Activated CD4-positive, CD25-positive, alpha-beta regulatory T cell treated with anti-CD3 and anti-CD28 coated beads, Interleukin-2, amount 50 U/mL, for 72 hours (primary cell): ENCODE measurements around the gene C18orf63.

Experiments used
- DNase-seq: peaks from one replicate; pipeline ENCODE4 v3.0.0; 2021

The C18orf63 gene

GRCh38 chr18:74381621-74382295, 66.1 kb downstream of the C18orf63 start:
- DNase-seq = no peak

DNA sequence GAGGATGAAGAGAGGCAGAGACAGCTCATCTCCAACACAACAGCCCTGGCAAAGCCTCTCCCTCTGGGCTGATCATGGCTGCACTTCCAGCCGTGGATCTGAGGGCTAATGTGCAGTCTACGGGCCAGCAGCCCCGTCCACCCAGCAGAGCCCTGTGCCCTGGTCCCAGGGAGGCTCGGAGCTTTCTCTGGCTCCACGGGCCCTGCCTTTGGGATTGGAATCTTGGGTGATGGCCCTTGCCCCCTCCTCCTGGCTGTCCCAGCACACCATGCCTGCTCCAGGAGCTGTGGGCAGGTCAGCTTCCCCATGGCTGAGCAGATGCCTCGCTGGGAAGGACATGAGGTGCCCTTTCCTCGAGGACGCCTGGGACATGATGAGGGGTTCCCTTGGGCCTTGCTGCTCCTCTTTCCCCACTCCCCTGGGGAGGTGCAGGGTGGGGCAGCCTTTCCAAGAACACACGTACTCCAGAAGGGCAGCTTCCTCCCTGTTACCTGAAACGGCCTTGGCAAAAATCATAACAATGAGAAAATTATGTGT, 66.9 kb downstream of the C18orf63 start:
- no peak for DNase-seq

DNA sequence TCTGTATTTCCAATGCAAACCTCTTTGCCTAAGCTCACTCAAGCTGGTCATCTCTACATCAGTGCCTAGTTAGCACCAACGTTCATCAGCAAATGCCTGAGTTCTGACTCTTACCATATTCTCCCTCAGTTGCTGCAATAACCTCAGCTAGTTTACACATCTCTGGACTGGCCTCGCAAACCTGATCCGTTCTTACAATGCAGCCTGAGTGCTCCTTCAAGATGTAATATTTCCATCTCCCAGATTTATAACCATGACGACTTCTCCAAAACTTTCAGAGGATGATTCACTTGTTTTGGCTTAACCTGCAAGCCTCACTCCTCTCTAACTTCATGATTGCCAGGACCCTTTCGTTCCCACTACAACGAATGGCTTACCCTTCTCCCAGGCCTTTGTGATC, 71.7 kb downstream of the C18orf63 start:
- no peak for DNase-seq

- DNase-seq = no peak
Measured at GRCh38 chr18:74388227-74388626, 72.6 kb downstream of the C18orf63 start.

GRCh38 chr18:74389171-74389927, 73.7 kb downstream of the C18orf63 start:
- no peak for DNase-seq

- DNase-seq = no peak
Measured at GRCh38 chr18:74389991-74390390, 74.4 kb downstream of the C18orf63 start.

- DNase-seq = no peak
Measured at GRCh38 chr18:74390900-74391299, 75.3 kb downstream of the C18orf63 start.

DNA sequence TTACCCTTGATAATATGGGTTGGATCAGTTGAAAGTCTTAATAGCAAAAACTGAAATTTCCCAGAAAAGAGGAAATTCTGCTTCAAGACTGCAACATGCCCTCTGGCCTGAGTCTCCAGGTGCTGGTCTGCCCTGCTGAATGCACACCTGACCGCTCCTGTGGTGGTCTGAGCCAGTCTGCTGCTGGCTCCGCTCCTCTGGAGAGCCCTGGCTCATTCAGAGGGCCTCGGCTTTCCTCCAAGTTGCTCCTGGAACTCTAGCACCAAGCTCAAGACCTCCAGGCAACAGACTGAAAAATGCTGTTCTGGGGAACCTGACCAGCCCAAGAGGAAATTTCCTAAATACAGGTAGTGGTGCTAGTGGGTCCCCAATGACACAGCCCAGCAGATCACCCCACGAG, 76.7 kb downstream of the C18orf63 start:
- DNase-seq = no peak

DNA sequence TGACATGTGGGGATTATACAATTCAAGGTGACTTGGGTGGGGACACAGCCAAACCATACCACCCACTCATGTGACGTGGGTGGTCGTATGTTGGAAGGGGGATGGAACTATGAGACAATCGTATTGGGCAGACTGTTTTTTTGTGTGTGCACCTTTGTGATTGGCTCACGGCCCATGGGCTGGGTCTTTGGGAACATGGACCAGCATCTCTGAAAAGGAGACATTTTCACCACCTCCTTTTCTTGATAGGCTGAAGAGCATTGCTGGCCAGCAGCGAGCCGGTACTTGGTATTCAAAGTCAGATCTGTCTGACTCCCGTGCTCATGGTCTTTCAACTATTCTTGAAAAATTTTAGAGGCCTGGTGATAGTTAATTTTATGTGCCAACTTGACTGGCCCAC, 79.4 kb downstream of the C18orf63 start:
- no peak for DNase-seq

DNA sequence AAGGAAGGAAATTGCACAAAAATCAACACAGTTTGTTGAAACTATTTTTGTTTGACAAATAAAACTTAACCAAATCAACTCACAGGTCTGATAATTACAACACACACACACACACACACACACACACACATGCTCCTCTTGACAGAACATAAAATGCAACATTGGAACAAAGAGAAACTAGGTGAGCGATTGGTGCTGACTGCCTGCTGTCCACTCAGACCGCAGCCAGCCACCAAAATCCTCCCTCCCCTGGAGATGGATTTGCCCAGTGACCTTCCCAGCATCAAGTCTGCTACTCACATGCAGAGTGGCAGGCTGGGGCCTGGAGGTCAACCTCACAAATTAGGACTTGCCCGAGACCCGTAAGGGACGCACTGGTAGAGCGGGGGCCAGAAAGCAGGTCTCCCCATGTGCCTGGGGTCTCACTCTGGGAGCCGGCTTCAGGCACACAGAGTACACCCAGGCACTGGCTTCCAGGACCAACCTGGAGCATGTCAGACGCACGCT, 80.1 kb downstream of the C18orf63 start:
- no peak for DNase-seq

- no peak for DNase-seq
Measured at GRCh38 chr18:74396171-74397169, 80.8 kb downstream of the C18orf63 start.

DNA sequence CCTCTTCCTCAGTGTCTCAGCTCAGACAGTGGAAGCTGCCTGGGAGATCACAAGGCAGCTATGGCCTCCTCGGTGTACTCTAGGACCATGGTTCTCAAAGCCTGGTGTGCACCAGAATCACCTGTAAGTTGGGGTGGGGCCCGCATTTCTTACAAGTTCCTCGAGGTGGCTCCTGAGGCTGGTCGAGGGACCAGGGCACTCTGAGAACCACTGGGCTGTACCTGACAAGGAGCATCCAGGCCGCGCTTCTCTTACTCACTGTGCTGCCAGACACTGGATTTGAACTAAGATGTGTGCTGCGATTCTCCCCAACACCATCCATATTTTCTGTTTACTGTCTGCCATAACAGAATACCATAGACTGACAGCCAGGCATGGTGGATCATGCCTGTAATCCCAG, 81.9 kb downstream of the C18orf63 start:
- DNase-seq = no peak

GRCh38 chr18:74399091-74399887, 83.7 kb downstream of the C18orf63 start:
- no peak for DNase-seq

- no peak for DNase-seq
Measured at GRCh38 chr18:74400813-74401212, 85.2 kb downstream of the C18orf63 start.

- DNase-seq = no peak
Measured at GRCh38 chr18:74402806-74403433, 87.3 kb downstream of the C18orf63 start.

- no peak for DNase-seq
Measured at GRCh38 chr18:74407888-74408287, 92.2 kb downstream of the C18orf63 start.
